Neural progenitor cell (in vitro differentiated cells): Measurements from ENCODE around the gene RIPPLY3.

Source experiments
- CTCF ChIP-seq: fragments of 200-600 bp; sonication (generic); IDR thresholded peaks from 2 replicates; pipeline ENCODE4 v1.5.1; 2017; ENCODE audit warnings: antibody characterized with exemption, mild to moderate bottlenecking
- EZH2 ChIP-seq: fragments of 200-600 bp; sonication (generic); IDR thresholded peaks from 2 replicates; pipeline ENCODE4 v1.6.1; 2017; ENCODE audit warnings: antibody characterized with exemption, mild to moderate bottlenecking, moderate library complexity
- EZH2phosphoT487 ChIP-seq: fragments of 200-600 bp; sonication (generic); IDR thresholded peaks from 2 replicates; pipeline ENCODE4 v1.6.1; 2017; ENCODE audit warnings: antibody characterized with exemption

GRCh38 chr21:37032877-37033471, 26.5 kb downstream of the RIPPLY3 start:
- TF ChIP-seq CTCF (no peak), EZH2phosphoT487 (no peak), EZH2 (no peak)
